ENCODE measurements around the gene KLHL40. TPM values are rescaled to one million over a fixed set of nuclear protein-coding genes. Genes with fewer than 3 reads are reported as not detected.

The KLHL40 gene
- total RNA-seq, 8 experiments from 2014 or later = 0.05 to 0.38 (median 0.15) TPM; not detected in 5

GRCh38 chr3:42682301-42683070 lies 2.9 kb upstream of the KLHL40 start:
- in situ Hi-C loops (cut with MboI; ENCODE audit: low pct_unique_long_range_greater_than_20kb in 2 of 9, low sequenced_read_pairs in 9 of 9, unreplicated experiment in 9 of 9) = no loop called here
- H3K27ac ChIP-seq = no peak overlapping the region
- peaks cover 2 to 9% of the 10 kb centered on the region in 2 donors for H3K4me1 ChIP-seq (replicated peaks in 1 of 2)
- ATAC-seq (replicated peaks in 6 of 8) = no peak
- WGBS, 10 experiments = 60 to 89% (median 84%) methylated on average over 2 to 10 of the region's 12 CpGs
- no peak overlapping the region for H3K4me3 ChIP-seq

- WGBS, 10 experiments = 14 to 100% (median 58%) methylated on average over 1 to 7 of the region's 10 CpGs; no CpG with 5 or more reads in 3 of the 10 experiments
- H3K4me3 ChIP-seq = no peak overlapping the region
- peak; percentile 90 to 97 (median 95) for ATAC-seq (replicated peaks in 6 of 8)
Observed at GRCh38 chr3:42683875-42684598, 1.3 kb upstream of the KLHL40 start.

GRCh38 chr3:42684632-42685362 lies 540 bp upstream of the KLHL40 start:
- Histone ChIP-seq H3K27ac (no peak overlapping the region), H3K4me1 (replicated peaks in 1 of 2) (peaks cover 2 to 9% of the 10 kb centered on the region in 2 donors), H3K4me3 (no peak overlapping the region)
- in situ Hi-C loops (cut with MboI; ENCODE audit: low pct_unique_long_range_greater_than_20kb in 2 of 9, low sequenced_read_pairs in 9 of 9, unreplicated experiment in 9 of 9) = no loop called here
- ATAC-seq (replicated peaks in 6 of 8) = no peak
- WGBS, 10 experiments = 59 to 100% (median 81%) methylated on average over 1 to 6 of the region's 7 CpGs; no CpG with 5 or more reads in 1 of the 10 experiments

More at GRCh38 chr3:42683875-42684598, 1.3 kb upstream of the KLHL40 start:
- in situ Hi-C loops (cut with MboI; ENCODE audit: low pct_unique_long_range_greater_than_20kb in 2 of 9, low sequenced_read_pairs in 9 of 9, unreplicated experiment in 9 of 9) = no loop called here
- H3K27ac ChIP-seq = peak overlapping the region in 1 of 2 donors; percentile 38
- H3K4me1 ChIP-seq (replicated peaks in 1 of 2) = peaks cover 2 to 9% of the 10 kb centered on the region in 2 donors

GRCh38 chr3:42685891-42686820 lies 819 bp downstream of the KLHL40 start:
- Histone ChIP-seq H3K4me3 (no peak overlapping the region), H3K4me1 (replicated peaks in 1 of 2) (peaks cover 2 to 9% of the 10 kb centered on the region in 2 donors), H3K27ac (no peak overlapping the region)
- ATAC-seq (replicated peaks in 6 of 8) = no peak
- WGBS, 10 experiments = 17 to 100% (median 92%) methylated on average over 1 to 42 of the region's 80 CpGs
- in situ Hi-C loops (cut with MboI; ENCODE audit: low pct_unique_long_range_greater_than_20kb in 2 of 9, low sequenced_read_pairs in 9 of 9, unreplicated experiment in 9 of 9) = no loop called here

GRCh38 chr3:42686832-42687650 lies 1.7 kb downstream of the KLHL40 start:
- H3K4me3 ChIP-seq = no peak overlapping the region
- H3K4me1 ChIP-seq (replicated peaks in 1 of 2) = peaks cover 2 to 9% of the 10 kb centered on the region in 2 donors
- WGBS, 10 experiments = 60 to 100% (median 73%) methylated on average over 1 to 5 of the region's 7 CpGs; no CpG with 5 or more reads in 4 of the 10 experiments
- in situ Hi-C loops (cut with MboI; ENCODE audit: low pct_unique_long_range_greater_than_20kb in 2 of 9, low sequenced_read_pairs in 9 of 9, unreplicated experiment in 9 of 9) = no loop called here
- no peak for ATAC-seq (replicated peaks in 6 of 8)
- no peak overlapping the region for H3K27ac ChIP-seq

- Histone ChIP-seq H3K4me3 (no peak overlapping the region), H3K27ac (no peak overlapping the region), H3K4me1 (replicated peaks in 1 of 2) (peaks cover 2 to 9% of the 10 kb centered on the region in 2 donors)
- ATAC-seq (replicated peaks in 6 of 8) = no peak
- WGBS, 10 experiments = no CpG with 5 or more reads among the region's 15 CpGs
- in situ Hi-C loops (cut with MboI; ENCODE audit: low pct_unique_long_range_greater_than_20kb in 2 of 9, low sequenced_read_pairs in 9 of 9, unreplicated experiment in 9 of 9) = no loop called here
Observed at GRCh38 chr3:42688016-42688415, 2.7 kb downstream of the KLHL40 start.

GRCh38 chr3:42688487-42689420 lies 3.4 kb downstream of the KLHL40 start:
- in situ Hi-C loops (cut with MboI; ENCODE audit: low pct_unique_long_range_greater_than_20kb in 2 of 9, low sequenced_read_pairs in 9 of 9, unreplicated experiment in 9 of 9) = no loop called here
- ATAC-seq (replicated peaks in 6 of 8) = no peak
- peaks cover 2 to 6% of the 10 kb centered on the region in 2 donors for H3K4me1 ChIP-seq (replicated peaks in 1 of 2)
- WGBS, 10 experiments = 80 to 100% (median 100%) methylated on average over 1 to 3 of the region's 22 CpGs; no CpG with 5 or more reads in 6 of the 10 experiments
- no peak overlapping the region for H3K27ac ChIP-seq
- H3K4me3 ChIP-seq = no peak overlapping the region

- no peak for ATAC-seq (replicated peaks in 6 of 8)
- in situ Hi-C loops (cut with MboI; ENCODE audit: low pct_unique_long_range_greater_than_20kb in 2 of 9, low sequenced_read_pairs in 9 of 9, unreplicated experiment in 9 of 9) = no loop called here
- Histone ChIP-seq H3K27ac (no peak overlapping the region), H3K4me1 (replicated peaks in 1 of 2) (peaks cover 0 to 1% of the 10 kb centered on the region in 2 donors), H3K4me3 (no peak overlapping the region)
- 32 to 80% methylated on average over 1 to 5 of the region's 9 CpGs; no CpG with 5 or more reads in 8 of the 10 experiments for whole genome bisulfite sequencing, 10 experiments
Observed at GRCh38 chr3:42689421-42690014, 4.2 kb downstream of the KLHL40 start.

- in situ Hi-C loops (cut with MboI; ENCODE audit: low pct_unique_long_range_greater_than_20kb in 2 of 9, low sequenced_read_pairs in 9 of 9, unreplicated experiment in 9 of 9) = no loop called here
- ATAC-seq (replicated peaks in 6 of 8) = no peak
- Histone ChIP-seq H3K27ac (no peak overlapping the region), H3K4me1 (replicated peaks in 1 of 2) (no peaks in the 10 kb centered on the region), H3K4me3 (no peak overlapping the region)
- 53 to 100% (median 84%) methylated on average over 1 to 4 of the region's 7 CpGs; no CpG with 5 or more reads in 4 of the 10 experiments for WGBS, 10 experiments
Observed at GRCh38 chr3:42690191-42690590, 4.9 kb downstream of the KLHL40 start.

- in situ Hi-C loops (cut with MboI; ENCODE audit: low pct_unique_long_range_greater_than_20kb in 2 of 9, low sequenced_read_pairs in 9 of 9, unreplicated experiment in 9 of 9) = no loop called here
- ATAC-seq (replicated peaks in 6 of 8) = no peak
- Histone ChIP-seq H3K4me3 (no peak overlapping the region), H3K27ac (no peak overlapping the region), H3K4me1 (replicated peaks in 1 of 2) (no peaks in the 10 kb centered on the region)
- 20 to 92% (median 80%) methylated on average over 1 to 5 of the region's 10 CpGs; no CpG with 5 or more reads in 5 of the 10 experiments for WGBS, 10 experiments
Observed at GRCh38 chr3:42690766-42691680, 5.7 kb downstream of the KLHL40 start.

Measured in motor neuron (in vitro differentiated cells).